Ammon's horn (tissue), 1 donor: ENCODE data around the gene STK11.
A peak's percentile ranks its signal among the peaks of the same experiment; 100 is the strongest.
"Not testable (repeated sequence)": the region's sequence is repeated elsewhere in the genome, so short reads cannot be mapped to it uniquely, and the experiment has no call there.

Experiments
- DNase-seq: peaks from one replicate; pipeline ENCODE4 v3.0.0-alpha.2; 2016; ENCODE audit warnings: low spot score

The STK11 gene

DNA sequence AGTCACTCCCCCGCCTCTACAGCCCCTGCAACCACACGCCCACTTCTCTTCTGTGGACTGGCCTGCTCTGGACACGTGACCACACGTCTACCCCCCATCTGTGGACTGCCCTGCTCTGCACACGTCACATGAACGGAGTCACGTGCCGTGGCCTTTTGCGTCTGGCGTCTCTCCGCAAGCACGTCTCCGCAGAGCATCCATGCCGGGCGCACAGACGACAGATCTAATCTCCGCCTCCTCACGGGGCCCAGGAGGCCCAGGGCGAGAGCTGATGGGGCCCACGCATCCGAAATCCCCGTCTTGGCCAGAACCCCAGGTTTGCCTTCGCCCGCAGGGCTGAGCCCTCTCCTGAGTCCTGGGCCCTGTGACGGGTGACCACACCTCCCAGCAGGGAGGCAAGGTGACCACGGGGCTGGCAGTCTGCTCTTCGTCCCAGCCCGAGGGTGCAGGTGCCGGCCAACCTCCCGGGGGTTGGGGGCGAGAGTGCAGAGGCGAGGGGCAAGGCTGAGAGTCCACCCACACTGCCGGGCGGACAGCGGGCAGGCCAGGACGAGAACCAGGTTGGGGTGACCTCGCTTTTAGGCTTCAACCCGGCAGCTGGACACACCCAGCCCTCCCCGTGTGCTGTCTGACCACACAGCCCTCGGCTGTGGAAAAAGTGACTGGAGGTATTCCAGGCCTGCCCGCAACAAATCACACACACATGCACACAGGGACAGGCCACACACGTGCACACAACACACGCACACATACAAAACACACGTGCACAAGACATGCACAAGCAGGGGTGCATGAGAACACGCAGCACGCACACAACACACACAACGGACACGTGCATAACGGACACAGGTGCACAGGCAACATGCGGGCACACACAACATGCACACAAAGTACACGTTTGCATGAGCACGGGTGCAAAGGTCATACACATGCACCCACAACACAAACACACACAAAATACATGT is 35.4 kb upstream of the STK11 start:
- peak; percentile 79 for DNase-seq

DNA sequence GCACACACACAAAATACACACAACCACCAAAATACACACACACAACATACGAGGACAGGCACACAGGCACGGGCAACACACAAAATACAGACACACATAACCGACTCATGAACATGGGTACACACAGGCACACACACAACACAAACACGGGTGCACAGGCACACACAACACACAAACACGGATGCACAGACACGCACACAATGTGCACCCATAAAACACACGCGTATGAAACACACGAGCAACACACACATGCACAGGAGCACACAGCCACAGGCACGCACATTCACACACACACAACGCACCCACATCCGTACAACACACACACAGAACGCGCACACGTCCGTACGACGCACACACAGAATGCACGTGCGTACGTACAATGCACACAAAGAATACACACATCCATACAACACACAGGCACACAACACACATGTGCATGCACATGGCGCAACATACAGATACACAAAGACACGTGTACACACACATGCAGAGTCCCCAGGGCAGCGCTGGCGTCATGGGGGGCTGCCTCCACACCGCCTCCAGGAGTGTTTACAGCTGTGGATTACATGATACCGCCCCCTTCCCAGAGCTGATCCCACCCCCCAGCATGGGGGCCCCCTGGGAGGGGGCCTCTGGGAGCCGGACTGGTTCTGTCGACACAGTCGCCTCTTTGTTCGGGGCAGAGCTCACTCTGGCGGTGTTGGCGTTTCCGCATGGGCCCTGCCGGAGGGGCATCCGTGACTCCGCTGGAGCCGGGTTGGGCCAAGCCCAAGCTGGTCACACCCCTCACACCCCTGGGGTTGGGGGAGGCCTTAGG is 34.4 kb upstream of the STK11 start:
- DNase-seq: no peak

DNA sequence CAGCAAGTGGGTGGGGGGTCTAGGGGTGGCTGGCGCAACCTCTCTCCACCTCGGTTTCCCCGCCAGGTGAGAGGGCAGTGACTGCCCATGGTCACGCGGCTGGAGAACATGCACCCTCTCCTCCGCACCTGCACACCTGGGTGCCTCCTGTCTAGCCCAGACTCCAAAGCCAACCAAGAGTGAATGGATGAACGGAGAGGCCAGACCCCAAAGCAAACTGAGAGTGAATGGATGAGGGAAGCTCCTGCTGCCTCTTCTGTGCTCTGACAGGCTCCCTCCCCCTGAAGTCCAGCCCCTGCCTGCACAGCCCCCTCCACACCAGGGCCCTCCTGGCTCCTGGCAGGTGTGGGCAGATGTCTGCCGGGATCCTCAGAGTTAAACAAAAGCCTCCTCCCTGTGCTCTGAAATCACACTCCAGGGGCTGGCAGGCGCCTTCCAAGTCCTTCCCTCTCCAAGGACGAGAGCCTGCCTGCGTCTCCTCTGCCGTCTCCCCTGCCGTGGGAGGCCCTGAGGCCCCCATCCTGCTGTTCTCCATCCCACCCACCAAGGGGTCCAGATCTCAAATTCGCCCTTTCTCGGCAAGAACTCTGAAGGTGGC is 33.7 kb upstream of the STK11 start:
- no peak for DNase-seq

DNA sequence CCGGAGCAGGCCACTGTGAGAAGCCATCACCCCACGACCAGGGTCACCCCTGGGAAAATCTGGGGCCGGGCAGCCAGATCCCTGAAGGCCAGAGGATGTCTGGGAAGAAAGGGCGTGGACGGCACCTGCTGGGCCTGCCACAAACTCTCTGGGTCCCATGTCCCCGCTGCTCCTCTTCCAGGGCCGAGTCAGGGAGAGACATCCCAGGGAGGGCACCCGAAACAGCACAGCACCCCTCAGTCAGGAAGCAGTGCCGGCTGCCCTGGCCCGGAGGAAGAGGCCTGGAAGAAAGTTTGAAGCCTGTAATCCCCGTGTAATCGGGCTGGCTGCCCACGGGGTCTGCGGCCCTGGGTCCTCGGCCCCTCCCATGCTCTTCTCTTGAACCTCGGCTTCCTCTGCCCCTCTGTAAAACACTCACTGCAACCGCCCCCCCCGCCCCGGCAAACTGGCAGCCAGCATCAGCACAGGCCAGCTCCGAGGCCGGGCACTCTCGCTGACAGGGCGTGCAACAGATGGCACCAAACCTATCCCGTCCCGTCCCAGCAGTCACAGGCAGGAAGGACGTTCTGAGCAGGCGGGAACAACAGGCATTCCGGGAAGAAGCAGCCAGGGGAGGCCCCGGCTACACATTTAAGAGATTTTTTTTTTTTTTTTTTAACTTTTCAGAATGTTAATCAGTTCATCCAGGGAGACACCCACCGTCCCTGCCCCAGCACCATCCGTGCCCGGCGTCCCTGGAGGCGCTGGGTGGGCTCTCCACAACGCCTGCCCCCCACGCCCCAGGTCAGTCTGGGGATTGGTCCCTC is 33.0 kb upstream of the STK11 start:
- DNase-seq: peak; percentile 44

DNA sequence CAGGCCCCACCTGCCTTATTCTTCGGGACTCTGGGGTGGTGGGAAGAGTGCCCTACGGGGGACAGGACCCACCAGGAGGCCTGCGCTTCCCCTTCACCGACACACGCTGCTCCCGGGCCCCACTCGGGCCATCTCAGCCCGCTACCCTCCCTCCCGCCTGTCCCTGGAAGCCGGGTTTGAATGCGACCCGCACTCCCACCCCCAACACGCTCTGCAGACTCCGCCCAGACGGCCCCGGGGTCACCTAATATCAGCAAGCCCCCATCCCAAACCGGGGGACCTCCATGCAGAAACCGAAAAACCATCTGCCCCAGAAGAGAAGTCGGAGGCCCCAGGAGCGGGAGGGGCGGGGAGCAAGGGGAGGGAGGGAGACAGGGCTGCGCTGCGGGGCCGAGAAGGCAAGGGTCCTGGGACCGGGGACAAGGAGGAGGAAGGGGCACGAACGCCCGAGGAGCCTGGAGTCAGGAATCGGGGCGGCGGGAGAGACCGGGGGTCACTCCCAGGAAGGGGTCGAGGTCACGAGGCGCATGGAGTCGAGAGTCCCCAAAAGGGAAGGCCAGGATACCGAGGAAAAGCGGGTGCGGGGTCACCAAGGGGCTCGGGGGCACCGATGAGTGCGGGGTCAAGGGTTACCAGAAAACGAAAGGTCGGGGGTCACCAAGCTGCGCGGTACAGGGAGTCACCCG is 32.3 kb upstream of the STK11 start:
- no peak for DNase-seq

DNA sequence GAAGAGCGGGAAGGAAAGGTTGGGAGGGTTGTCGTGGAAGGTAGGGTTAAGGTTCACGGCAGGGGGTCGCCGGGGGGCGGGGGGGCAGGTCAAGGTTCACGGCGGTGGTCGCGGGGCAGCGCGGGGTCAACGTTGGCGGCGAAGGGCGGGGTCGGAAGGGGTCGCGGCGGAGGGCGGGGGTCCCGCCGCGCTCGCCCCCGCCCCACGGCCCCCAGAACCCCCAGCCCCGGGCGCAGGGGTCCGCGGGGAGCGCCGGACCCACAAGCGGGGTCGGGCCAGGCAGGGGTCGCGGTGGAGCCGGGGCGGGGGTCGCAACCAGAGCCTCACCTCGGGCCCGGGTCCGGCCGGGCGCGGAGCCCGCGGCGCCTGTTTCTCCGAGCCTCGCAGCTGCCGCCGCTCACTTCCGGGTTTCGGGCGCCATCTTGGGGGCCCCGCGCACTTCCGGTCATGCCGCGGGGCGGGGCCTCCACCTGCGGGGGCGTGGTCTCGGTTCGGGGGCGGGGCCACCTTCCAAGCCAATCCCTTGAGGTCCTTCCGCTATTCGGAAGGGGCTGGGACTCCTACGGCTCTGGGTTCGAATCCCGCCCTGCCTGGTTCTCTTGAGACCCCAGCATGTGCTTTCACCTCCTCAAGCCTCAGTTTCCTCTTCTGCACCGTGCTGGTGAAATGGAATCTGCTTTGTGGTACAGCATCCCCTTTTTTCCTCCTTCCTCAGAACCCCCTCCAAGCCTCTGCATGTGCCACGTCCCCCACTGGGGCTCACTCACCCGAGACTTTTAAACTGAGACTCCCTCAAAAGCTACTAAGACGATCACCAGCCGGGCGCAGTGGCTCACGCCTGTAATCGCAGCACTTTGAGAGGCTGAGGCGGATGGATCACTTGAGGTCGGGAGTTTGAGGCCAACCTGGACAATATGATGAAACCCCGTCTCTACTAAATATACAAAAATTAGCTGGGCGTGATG is 31.5 kb upstream of the STK11 start, which contains the start of gene SBNO2:
Gene SBNO2 (minus strand): TSS at position 424 of the 965 bp plus-strand sequence. CDS start 19,992 bp downstream, outside the sequence.
- DNase-seq: peak; percentile 79

DNA sequence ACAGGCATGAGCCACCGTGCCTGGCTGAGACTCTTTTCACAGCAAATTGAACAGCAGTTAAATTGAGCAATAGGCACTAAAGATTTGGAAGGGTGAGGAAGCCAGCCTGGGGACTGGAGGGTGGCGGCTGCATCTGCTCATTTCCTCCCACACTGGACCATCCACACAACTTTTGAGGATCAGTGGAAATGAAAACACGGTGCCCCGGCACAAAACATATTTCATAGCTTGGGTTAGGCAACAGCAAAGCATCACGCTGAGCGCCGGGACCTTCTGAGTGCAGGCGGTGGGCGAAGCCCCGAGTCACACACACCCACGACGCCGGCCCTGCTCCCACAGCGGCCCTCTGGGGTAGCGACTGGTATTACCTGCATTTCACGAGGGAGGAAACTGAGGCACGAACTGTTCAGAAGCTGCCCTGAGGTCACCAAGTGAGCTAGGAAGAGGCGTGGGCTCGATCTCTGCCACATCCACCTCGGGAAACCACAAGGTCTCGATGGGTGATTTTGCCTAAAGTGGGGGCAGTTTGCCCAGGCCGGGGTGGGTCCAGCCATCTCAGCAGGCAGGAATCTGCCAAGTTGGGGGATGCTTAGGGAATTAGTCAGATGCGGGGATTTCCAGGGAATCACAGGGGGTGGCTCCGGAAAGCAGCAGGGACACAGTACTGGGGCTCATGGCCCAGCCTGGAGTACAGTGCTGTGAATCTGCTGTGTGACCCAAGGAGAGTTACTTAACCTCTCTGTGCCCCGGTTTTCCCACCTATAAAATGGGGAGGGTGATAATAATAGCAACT is 28.1 kb upstream of the STK11 start:
- peak; percentile 56 for DNase-seq

DNA sequence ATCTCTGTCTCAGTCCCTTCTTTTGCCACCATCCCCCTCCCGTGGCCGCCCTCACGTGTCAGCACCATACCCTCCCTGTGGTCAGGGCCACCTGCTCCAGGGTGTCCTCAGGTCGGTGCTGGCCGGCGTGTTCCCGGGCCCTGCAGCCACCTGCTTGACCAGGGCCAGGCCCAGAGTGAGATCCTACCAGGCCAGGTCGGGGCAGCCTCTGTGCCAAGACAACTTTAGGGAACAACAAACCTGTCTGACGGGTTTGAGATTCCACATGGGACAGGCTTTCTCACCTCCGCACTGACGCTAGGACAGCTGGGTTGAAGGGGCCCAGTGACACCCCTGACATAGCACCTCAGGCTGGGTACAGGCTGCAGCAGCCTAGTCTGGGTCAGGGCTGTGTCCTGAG is 24.0 kb upstream of the STK11 start:
- no peak for DNase-seq

DNA sequence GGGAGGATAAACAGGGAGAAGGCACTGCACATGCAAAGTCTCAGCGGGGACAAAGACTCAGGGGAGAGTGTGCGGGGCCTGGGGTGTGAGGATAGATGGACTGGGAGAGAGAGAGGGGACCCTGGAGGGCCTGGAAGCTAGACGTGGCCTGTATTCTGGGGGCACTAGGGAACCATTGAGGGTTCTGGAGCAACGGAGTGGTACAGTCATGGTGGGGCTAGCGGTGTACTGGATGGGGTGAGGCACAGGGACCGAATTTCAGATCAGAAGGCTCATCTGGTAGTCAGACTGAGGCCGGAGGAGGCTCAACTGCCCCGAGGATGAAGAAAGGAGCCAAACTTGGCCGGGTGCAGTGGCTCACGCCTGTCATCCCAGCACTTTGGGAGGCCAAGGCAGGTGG is 23.5 kb upstream of the STK11 start:
- no peak for DNase-seq

DNA sequence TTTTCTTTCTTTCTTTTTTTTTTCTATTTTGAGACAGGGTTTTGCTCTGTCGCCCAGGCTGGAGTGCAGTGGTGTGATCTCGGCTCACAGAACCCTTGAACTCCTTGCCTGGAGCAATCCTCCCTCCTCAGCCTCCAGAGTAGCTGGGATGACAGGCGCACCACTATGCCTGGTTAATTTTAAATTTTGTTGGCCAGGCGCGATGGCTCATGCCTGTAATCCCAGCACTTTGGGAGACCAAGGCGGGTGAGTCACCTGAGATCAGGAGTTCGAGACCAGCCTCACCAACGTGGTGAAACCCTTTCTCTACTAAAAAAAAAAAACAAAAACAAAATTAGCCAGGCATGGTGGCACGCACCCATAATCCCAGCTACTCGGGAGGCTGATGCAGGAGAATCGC is 22.9 kb upstream of the STK11 start:
- no peak for DNase-seq

DNA sequence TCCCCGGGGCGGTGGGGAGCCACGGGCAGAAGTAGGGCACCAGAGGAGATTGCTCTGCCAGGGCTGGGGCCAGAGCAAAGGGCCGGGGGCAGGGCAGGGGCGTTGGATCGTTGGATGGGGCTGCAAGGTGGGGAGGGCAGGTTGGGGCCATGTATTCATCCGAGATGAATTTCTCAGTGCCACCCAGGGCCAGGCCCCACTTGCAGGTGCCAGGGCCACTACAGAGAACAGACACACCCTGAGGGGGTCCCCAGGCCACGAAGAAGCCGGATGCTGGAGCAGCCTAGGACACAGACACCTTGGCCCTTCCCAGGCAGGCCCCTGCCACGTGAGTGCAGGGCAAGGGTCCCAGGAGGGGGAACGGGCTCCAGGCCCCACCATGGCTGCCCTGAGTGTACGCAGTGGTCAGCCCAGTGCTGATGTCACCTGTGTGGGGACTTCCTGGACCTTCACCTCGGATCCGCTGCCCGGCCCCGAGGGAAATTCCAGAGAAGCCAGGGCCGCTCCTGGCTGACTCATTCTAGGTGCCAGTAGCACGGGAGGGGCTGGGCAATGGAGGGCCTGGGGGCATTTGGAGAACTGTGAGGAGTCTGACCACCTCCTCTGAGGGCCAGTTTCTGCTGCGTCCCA is 21.9 kb upstream of the STK11 start:
- no peak for DNase-seq

DNA sequence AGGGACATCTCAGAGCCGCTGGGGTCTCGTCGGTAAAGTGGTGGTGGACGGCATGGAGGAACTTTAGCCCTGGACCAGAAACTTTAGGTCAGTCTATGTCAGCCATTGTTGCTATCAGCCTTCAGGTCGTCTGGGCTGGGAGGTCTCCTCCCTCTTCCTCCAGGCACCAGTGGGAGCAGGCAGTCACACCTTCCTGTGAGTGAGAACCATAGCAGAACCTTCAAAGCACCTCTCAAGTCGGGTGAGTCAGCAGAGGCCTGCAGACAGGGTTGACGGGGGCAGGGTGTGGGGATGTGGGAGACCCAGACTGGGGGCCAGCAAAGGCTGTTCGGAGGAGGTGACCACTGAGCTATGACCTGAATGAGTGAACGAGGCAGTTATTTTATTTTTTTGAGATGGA is 16.2 kb upstream of the STK11 start:
- DNase-seq: no peak

DNA sequence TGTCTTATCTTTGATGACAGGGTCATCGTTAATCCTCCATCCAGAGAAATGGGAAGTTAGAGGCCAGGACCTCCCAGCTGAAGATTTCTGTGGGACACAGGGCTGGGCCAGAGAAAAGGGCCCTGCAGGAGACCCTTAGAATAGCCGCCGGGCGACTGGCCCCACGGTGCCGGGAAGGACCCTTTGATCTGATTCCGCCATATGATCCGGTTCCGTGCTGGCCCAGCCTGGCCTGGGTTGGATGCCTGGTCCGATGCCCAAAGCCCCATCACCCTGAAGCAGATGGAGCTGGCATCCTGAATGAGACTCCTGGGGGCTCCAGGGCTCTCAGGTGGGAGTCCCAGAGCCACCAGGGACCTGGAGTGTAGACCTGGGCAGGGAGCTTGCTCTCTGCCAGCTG is 6.0 kb upstream of the STK11 start:
- no peak for DNase-seq

DNA sequence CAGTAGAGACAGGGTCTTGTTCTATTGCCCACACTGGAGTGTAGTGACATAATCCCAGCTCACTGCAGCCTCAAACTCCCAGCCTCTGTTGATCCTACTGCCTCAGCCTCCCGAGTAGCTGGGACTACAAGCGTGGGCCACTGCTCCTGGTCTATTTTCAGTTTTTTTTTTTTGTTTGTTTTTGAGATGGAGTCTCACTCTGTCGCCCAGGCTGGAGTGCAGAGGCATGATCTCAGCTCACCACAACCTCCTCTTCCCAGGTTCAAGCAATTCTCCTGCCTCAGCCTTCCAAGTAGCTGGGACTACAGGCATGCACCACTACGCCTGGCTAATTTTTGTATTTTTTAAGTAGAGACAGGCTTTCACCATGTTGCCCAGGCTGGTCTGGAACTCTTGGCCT is 5.0 kb upstream of the STK11 start:
- DNase-seq: not testable (repeated sequence)

DNA sequence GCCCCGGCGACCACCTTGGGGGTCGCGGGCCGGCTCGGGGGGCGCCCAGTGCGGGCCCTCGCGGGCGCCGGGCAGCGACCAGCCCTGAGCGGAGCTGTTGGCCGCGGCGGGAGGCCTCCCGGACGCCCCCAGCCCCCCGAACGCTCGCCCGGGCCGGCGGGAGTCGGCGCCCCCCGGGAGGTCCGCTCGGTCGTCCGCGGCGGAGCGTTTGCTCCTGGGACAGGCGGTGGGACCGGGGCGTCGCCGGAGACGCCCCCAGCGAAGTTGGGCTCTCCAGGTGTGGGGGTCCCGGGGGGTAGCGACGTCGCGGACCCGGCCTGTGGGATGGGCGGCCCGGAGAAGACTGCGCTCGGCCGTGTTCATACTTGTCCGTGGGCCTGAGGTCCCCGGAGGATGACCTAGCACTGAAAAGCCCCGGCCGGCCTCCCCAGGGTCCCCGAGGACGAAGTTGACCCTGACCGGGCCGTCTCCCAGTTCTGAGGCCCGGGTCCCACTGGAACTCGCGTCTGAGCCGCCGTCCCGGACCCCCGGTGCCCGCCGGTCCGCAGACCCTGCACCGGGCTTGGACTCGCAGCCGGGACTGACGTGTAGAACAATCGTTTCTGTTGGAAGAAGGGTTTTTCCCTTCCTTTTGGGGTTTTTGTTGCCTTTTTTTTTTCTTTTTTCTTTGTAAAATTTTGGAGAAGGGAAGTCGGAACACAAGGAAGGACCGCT is 729 bp downstream of the STK11 start:
- DNase-seq: no peak

DNA sequence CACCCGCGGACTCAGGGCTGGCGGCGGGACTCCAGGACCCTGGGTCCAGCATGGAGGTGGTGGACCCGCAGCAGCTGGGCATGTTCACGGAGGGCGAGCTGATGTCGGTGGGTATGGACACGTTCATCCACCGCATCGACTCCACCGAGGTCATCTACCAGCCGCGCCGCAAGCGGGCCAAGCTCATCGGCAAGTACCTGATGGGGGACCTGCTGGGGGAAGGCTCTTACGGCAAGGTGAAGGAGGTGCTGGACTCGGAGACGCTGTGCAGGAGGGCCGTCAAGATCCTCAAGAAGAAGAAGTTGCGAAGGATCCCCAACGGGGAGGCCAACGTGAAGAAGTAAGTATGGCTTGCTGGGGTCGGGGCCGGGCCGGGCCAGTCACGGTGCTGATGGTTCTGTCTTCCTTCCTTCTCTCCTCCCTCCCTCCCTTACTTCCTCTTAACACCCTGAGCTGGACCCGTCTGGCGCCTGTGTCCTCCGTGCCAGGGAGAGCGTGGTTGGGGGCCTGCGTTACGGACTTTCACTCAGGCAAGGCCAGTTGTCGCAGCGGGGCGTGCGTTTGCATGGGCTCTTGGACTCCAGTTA is 1.4 kb downstream of the STK11 start:
- DNase-seq: peak; percentile 61

DNA sequence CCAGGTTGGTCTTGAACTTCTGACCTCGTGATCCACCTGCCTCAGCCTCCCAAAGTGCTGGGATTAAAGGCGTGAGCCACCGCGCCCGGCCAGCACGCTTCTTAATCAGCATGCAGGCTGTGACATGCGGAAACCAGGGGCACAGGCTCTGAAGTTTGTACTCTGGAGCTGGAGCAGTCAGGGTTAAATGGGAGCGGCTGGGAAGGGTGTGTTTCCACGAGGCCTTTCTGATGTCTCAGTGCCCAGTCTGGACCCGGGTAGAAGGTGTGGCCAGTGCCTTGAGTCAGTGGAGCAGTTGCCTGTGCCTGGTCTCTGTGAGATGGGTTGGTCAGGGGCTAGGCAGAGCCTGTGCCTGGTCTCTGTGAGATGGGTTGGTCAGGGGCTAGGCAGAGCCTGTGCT is 3.3 kb downstream of the STK11 start:
- not testable (repeated sequence) for DNase-seq

DNA sequence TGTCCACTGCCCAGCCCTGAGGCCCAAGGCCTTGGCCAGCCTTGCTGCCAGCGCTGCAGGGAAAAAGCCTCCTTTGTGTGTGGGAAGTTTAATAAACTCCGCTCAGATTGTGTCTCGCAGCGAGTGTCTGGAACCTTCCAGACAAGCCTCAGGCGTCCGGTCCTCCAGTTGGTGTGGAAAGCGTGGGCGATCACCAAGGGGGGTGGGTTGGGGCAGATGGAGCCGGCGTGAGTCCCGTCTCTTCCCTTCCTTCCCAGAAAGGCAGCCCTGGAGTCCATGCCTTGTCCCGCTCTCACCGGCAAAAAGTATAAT is 4.6 kb downstream of the STK11 start:
- DNase-seq: peak; percentile 84
